DND-41 (cell line): ENCODE data around the gene DET1.

ENCODE experiments used
- EZH2 ChIP-seq: IDR thresholded peaks from 3 replicates; pipeline ENCODE4 v1.6.1; 2012; ENCODE audit warnings: borderline replicate concordance, low read depth, mild to moderate bottlenecking, moderate library complexity, low read length, inconsistent platforms; ENCODE audit not compliant: severe bottlenecking
- TF ChIP-seq, protein P1 (sequence below): IDR thresholded peaks from 2 replicates; pipeline ENCODE4 v1.5.1; 2012; ENCODE audit warnings: borderline replicate concordance, low read length, moderate library complexity, mild to moderate bottlenecking; ENCODE audit not compliant: poor library complexity, severe bottlenecking; ENCODE audit errors: extremely low read depth

DNA sequence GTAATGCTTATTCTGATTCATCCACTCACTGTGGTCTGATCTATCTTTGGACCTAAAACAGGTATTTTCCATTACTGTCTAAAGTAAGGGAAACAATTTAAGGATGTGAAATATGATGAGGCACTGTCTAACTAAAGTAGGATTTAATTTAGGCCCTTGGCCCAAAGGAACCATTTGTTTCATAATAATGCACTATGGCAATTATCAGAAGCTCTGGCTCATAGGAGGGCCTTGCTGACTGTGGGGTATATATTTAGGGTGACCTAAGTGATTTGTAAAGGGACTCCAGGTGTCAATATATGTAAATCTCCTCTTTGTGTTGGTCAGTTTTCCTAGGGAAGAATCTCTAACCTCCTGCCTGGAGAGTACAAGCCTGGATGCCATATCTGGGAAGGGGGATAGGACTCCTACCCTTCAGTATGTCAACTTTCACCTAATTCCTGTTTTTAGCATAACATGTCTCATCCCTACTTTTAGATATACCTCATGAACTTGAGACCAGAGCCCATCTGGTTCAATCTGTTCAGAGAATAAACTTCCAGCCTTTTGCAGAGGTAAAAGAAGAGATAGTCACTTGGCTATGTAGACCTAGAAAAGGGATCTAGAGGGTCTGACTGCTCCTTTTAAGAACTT is 20.1 kb downstream of the DET1 start:
- no peak for TF ChIP-seq EZH2
- TF ChIP-seq, protein P1, sequence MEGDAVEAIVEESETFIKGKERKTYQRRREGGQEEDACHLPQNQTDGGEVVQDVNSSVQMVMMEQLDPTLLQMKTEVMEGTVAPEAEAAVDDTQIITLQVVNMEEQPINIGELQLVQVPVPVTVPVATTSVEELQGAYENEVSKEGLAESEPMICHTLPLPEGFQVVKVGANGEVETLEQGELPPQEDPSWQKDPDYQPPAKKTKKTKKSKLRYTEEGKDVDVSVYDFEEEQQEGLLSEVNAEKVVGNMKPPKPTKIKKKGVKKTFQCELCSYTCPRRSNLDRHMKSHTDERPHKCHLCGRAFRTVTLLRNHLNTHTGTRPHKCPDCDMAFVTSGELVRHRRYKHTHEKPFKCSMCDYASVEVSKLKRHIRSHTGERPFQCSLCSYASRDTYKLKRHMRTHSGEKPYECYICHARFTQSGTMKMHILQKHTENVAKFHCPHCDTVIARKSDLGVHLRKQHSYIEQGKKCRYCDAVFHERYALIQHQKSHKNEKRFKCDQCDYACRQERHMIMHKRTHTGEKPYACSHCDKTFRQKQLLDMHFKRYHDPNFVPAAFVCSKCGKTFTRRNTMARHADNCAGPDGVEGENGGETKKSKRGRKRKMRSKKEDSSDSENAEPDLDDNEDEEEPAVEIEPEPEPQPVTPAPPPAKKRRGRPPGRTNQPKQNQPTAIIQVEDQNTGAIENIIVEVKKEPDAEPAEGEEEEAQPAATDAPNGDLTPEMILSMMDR = no peak
